Measurements from ENCODE around the gene CGB3. TPM values are rescaled to one million over a fixed set of nuclear protein-coding genes. Genes with fewer than 3 reads are reported as not detected.
A peak's percentile ranks its signal among the peaks of the same experiment; 100 is the strongest.
"Not testable (repeated sequence)": the region's sequence is repeated elsewhere in the genome, so short reads cannot be mapped to it uniquely, and the experiment has no call there.

CGB3 gene
- not detected in 2 replicates for total RNA-seq (2014; rRNA removed; shearing (Covaris generic); ENCODE audit: low replicate concordance)

DNA sequence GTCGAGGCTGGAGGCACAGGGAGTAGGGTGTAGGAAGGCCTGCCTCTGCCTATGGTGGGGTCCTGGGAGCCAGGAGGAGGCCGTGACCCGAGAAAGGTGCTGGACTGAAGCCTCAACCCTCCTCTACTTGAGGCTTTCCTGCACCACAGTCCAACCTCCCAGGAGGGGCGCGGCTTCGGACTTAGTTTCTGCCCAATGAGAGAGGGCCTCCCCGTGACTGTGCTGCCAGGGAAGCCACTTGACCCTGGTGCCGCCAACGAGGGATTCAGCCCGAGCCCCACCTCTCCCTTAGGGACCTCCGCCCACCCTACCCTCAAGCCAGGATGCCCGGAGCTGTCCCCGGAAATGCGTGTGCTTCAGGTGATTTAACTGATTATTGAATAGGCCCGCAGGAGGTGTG is at the start of gene CGB3:
CGB3 (minus strand) TSS at position 101 of the 400 bp plus-strand sequence. CDS start 362 bp downstream, outside the sequence.
- DNase-seq (ENCODE audit: low read depth); in situ Hi-C loops (cut with HindIII; ENCODE audit: low pct_unique_long_range_greater_than_20kb, low sequenced_read_pairs): not testable (repeated sequence)

DNA sequence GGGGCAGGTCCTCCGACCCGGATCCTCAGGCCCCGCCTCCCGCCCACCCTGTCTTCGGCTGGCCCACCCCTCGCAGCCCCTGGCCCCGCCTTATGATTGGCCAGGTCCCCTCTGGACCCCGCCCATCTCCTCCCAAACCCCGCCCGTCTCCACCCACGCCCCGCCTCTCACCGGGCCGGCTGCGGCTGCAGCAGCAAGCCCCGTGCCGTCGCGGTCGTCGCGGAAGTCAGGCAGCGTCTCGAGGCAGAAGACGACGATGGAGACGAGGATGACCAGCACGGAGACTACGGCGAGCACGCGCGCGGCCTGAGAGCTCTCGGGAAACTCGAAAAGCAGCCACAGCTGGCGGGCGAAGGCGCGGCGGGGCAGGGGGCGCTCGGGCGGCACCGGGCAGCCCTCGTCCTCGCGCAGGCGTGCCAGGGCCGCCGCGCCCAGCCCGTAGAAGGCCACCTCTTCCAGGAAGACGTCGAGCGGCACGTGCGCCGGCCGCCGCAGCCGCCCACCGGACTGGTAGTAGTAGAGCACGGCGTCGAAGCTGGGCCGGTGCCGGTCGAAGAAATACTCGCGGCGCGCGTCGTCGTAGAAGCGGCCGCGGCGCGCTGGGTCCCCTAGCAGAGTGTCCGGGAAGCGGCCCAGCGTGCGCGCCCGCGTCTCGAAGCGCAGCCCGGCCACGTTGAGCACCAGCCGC is 47.9 kb upstream of the CGB3 start:
- DNase-seq (ENCODE audit: low read depth), result no peak
- in situ Hi-C loops (cut with HindIII; ENCODE audit: low pct_unique_long_range_greater_than_20kb, low sequenced_read_pairs), result no loop called here

DNA sequence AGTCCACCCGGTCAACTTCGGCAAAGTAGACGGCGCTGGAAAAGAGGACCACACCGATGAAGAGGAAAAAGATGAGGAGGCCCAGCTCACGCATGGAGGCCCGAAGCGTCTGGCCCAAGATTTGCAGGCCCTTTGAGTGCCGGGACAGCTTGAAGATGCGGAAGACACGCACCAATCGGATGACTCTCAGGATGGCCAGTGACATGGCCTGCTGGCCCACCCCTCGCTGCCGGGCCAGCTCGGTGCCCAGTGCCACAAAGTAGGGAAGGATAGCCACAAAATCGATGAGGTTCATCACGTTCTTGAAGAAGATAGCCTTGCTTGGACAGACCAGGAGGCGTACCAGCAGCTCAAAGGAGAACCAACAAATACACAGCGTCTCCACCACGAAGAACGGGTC is 46.3 kb upstream of the CGB3 start:
- in situ Hi-C loops (cut with HindIII; ENCODE audit: low pct_unique_long_range_greater_than_20kb, low sequenced_read_pairs), result no loop called here
- no peak for DNase-seq (ENCODE audit: low read depth)

DNA sequence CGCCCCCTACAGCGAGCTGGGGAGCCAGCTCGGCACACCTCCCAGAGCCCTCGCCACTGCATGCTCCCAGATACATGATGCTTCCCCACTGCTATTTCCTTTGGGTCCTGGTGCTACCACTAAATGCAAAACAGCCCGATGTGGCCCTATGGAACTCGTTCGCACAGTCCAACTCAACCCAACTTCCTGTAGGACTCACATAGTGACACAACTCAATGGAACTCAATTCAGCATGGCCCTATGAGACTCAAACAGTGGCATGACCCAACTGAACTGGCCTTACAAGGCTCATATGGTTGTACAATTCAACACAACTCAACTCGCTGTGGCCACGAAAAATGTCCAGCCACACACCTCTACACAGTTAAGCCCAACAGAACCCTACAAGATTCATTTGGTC is 44.9 kb upstream of the CGB3 start:
- in situ Hi-C loops (cut with HindIII; ENCODE audit: low pct_unique_long_range_greater_than_20kb, low sequenced_read_pairs), result no loop called here
- DNase-seq (ENCODE audit: low read depth), result no peak

DNA sequence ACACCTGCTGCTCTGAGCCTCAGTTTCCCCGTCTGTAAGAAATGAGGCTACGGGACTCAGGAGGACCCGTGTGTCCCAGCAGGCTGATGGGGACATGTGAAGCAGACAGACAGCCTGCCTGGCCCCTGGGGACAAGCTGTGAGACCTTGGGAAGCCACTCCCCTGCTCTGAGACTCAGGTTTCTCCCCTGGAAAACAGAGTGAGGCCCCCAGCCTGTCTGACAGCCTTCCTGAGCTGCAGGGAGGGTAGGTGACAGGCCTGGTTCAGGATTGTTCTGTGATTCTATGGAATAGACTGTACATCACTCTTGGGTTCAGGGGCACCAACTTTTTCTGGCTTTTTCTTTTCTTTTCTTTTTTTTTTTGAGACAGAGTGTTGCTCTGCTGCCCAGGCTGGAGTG is 43.4 kb upstream of the CGB3 start:
- in situ Hi-C loops (cut with HindIII; ENCODE audit: low pct_unique_long_range_greater_than_20kb, low sequenced_read_pairs), result no loop called here
- DNase-seq (ENCODE audit: low read depth), result no peak

DNA sequence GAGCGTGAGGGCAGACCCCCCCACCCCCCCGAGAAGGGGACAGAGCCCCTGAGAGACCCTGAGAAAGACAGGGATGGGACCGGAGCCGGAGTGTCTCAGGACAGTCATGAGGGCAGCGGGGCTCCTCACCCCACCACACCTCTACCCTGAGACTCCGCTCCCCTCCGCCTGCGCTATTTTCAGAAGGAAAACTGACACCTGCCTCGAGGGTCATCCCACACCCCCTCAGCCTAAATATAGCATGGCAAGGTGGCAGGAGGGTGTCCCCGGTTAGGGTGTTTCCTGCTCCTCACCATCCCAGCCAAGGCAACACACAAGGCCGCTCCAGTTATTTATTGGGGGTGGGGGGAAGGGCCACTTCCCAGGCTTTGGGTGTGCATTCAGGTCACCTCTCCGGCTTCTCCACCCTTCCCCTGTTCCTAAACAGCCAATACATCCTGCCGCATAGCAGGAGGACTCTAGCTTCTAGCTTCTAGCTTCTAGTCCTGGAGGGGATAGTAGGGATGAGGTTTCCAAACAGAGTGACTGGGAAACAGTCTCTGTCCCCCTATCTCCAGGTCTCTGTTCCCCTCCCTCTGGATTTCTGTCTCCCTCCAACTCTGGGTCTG is 41.9 kb upstream of the CGB3 start:
- in situ Hi-C loops (cut with HindIII; ENCODE audit: low pct_unique_long_range_greater_than_20kb, low sequenced_read_pairs), result no loop called here
- no peak for DNase-seq (ENCODE audit: low read depth)

DNA sequence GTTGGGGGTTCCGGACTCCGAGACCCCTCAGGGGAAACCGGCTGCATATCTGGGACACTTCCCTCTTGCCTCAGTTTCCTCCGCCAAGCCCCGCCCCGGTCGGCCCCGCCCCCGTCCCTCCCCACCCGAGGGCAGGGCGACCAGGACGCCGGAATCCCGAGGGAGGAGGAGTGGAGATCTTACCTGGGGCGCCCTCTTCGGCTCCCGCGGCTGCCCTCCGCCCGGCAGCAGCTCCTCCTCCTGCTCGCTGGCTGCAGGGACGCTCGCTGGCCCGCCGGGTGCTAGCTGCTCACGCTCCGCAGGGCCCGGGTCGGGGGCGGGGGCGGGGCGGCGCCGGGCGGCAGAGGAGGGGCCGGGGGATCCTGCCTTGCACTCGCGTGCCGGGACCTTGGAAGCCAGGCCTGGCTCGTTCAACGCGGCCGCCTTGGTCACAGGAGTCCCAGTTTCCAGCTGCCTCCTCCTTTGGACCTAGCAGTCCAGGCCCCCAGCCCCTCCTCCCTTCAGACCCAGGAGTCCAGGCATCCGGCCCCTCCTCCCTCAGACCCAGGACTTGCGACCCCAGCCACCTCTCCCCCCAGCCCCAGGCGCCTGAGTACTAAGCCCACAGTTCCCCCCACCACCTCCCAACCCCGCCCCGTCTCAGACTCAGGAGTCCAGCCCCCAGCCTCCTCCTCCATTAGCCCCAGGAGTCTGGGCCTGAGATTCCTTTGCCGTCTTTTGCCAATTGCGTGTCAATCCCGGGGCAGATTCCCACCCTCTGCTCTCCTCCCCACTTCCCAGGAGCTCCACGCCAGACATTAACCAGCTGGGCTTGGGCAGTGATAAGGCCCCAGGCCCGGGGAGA is 40.9 kb upstream of the CGB3 start, which contains the start of gene NTF4:
NTF4 (minus strand) TSS at position 51 of the 844 bp plus-strand sequence. CDS start 2,821 bp downstream, outside the sequence.
- in situ Hi-C loops (cut with HindIII; ENCODE audit: low pct_unique_long_range_greater_than_20kb, low sequenced_read_pairs), result no loop called here
- DNase-seq (ENCODE audit: low read depth), result peak; percentile 44

DNA sequence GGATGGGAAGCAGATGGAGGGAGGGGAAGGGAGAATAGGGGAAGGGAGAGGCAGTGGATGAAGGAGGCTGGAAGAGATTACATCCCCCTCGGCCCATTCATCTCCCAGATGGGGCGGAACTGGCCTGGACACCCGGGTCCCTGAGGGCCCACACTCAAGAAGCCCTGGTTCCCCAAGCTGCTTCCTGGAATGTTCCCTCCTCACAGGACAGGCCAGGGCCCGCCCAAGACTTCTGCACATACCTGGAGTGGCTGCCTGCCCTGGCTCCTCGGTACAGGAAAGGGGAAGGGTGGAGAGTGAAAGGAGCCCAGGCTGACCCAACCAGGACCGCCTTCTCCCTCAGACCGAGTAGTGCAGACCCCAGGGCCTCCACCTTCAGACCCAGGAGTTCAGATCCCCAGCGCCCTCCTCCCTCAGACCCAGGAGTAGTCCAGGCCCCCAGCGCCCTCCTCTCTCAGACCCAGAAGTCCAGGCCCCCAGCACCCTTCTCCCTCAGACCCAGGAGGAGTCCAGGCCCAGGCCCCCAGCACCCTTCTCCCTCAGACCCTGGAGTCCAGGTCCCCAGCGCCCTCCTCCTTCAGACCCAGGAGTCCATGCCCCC is 40.0 kb upstream of the CGB3 start:
- in situ Hi-C loops (cut with HindIII; ENCODE audit: low pct_unique_long_range_greater_than_20kb, low sequenced_read_pairs), result no loop called here
- no peak for DNase-seq (ENCODE audit: low read depth)

DNA sequence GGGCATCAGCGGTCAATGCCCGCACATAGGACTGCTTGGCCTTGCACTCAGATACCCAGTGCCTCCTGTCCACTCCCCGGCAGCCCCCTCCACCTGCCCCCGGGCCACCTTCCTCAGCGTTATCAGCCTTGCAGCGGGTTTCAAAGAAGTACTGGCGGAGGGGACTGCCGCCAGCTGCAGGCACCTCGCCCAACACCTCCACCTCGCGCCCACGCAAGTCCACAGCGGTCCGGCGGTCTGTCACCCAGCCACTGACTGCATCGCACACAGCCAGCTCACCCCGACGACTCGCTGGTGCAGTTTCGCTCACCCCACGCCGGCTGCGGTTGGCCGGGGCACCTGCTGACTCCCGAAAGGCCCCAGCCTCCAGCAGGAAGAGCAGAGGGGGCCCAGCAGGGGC is 37.3 kb upstream of the CGB3 start:
- in situ Hi-C loops (cut with HindIII; ENCODE audit: low pct_unique_long_range_greater_than_20kb, low sequenced_read_pairs), result no loop called here
- DNase-seq (ENCODE audit: low read depth), result no peak

DNA sequence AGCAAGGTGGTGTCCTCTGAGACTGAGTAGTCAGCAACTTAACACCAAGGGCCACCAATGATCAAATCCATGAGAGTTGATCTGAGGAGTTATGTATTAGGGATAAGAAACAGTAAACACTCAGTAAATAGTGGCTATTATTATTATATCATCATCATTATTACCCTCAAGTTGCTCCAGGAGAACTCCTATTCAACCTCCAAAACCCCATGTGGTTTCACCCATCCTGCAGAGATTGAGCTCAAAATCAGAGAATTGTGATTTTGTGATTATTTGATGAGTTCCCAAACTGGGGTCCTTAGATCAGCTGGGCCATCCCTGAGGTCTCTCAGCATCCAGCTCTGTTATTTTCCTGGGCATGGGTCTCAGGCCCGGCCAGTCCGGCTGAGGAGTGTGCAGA is 36.9 kb upstream of the CGB3 start:
- no peak for DNase-seq (ENCODE audit: low read depth)
- in situ Hi-C loops (cut with HindIII; ENCODE audit: low pct_unique_long_range_greater_than_20kb, low sequenced_read_pairs), result no loop called here

DNA sequence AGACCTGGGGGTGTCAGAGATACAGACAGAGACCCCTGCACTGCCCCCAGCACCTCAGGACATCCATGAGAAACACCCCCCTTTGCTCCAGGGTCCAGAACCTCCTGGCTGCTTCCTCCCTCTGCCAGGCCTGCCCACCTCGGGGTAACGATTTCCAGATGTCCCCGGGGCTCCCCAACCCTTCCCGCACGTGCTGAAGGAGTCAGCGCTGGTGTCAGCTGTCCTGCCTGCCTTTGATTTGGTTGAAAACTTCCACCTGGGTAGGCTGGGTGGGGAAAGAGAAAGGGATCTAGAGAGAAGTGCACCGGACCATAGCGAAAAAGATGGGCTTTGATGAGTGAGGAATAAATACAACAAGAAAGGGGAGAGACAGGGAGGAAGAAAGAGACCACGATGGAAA is 34.9 kb upstream of the CGB3 start:
- in situ Hi-C loops (cut with HindIII; ENCODE audit: low pct_unique_long_range_greater_than_20kb, low sequenced_read_pairs), result no loop called here
- DNase-seq (ENCODE audit: low read depth), result no peak

DNA sequence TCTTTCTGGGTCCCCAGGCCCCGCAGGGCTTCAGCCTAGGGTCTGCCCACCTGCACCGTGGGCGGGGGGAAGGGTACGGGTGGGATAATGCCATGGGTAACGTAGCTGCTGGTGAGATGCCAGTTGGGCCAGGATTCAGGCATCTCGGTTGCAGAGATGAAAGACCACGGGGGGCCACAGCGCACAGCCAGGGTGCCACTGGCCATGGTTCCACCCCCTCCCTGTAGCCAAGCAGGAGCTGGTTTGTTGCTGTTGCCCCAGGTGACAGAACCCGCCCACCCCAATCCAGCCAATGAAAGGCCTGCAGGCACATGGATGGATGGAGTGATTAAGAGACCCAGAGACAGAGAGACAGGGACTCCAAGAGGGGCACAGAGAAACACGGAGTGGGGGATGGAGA is 34.4 kb upstream of the CGB3 start:
- no peak for DNase-seq (ENCODE audit: low read depth)

DNA sequence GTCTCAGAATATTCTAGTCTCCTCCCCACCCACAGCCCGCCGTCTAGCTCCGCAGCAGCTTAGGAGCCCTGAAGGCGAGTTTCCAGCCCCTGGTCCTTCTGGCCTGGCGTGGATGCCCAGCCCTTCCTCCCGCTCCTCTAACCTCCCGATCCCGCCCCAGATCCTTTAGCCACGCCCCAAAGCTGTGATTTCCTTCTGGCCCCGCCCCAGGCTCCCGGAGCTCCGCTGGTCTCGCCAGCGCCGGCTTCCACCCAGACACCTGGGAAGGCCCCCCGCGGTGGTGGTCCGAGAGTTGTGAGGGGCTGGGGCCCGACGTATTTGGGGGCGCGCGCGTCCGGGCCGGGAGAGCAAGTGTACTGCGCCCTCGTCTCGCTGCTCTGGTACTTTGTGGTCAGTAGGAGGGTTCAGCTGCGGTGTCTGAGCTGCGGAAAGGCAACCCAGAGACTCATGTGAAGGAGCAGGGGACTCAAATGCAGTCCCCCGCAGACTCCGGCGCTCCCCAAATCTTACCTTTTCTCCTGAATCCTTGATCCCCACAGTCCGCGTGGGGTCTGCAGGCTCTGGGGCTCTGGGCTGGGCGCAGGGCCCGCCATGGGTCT is 33.6 kb upstream of the CGB3 start, which contains the start of gene CGB7:
CGB7 (minus strand) TSS at position 114 of the 599 bp plus-strand sequence. CDS start 2,374 bp downstream, outside the sequence.
- in situ Hi-C loops (cut with HindIII; ENCODE audit: low pct_unique_long_range_greater_than_20kb, low sequenced_read_pairs), result no loop called here
- DNase-seq (ENCODE audit: low read depth), result peak; percentile 70

More for the DNA sequence above, 34.4 kb upstream of the CGB3 start:
- in situ Hi-C loops (cut with HindIII; ENCODE audit: low pct_unique_long_range_greater_than_20kb, low sequenced_read_pairs), result no loop called here

DNA sequence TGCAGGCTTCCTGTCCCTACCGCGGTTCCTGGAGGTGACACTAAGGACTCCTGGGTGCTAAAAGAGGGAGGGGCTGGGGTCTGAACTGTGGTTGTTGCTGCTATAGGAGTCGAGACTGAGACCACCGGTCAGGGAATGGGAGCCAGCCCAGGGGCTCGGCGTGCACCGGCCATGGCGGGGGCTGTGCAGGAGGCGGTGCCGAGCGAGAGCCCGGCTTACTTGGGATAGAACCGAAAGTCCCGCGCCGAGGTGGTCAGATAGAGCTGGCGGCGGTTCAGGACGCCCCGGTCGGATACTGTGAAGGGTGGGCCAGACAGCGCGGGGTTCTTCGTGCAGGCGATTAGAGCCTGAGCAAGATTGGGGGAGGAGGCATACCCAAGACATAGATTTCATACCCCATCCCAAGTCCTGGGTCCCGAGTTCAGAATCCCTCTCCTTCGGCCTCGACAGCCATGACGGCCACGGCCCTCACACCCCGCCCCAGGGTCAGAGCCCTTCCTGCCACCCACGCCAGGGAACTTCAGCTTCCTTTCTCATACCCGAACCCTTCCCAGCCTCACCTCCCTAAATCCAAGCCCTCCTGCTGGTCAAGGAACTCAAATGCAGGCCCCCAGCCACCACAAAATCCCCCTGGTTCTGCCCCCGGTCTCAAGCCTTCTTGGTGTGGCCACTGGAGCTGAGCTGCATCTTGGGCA is 32.9 kb upstream of the CGB3 start:
- in situ Hi-C loops (cut with HindIII; ENCODE audit: low pct_unique_long_range_greater_than_20kb, low sequenced_read_pairs); DNase-seq (ENCODE audit: low read depth): not testable (repeated sequence)

DNA sequence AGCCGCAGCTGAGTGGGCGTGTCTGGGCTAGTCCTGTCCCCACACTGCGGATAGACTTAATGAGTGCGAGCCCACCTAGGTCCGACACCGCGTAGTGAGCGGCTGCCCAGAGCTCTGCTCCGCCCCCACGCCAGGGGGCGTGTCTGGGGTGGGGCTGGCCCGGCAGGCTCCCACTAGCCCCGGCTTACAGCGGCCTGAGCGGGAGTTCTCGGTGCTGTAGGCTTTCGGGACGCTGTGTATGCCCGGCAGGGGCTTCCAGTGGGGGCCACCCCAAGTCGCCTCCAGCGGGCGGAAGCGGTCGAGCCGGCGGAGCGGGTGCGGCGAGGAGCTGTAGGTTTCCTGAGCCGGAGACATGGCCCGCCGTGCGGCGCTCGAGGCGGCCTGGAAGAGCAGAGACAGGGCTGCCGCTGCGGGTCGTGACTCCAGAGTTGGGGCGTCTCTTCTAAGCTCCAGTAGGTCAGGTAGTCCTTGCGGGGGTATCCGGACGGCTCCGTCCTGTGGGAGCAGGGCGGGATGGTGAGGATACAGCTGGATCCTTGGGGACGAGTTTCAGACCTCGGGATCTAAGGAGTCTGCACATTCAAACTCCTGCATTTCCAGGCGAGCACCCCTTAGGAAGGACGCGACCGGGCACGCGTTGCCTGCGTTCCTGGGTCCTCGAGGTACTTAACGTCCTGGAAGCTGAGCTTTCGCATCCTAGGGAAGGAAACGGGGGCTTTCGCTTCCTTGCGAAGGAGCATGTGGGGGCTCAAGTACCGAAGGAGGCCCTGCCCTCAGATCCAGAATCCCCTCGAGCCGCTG is 32.2 kb upstream of the CGB3 start:
- in situ Hi-C loops (cut with HindIII; ENCODE audit: low pct_unique_long_range_greater_than_20kb, low sequenced_read_pairs), result no loop called here
- DNase-seq (ENCODE audit: low read depth), result peak; percentile 75

DNA sequence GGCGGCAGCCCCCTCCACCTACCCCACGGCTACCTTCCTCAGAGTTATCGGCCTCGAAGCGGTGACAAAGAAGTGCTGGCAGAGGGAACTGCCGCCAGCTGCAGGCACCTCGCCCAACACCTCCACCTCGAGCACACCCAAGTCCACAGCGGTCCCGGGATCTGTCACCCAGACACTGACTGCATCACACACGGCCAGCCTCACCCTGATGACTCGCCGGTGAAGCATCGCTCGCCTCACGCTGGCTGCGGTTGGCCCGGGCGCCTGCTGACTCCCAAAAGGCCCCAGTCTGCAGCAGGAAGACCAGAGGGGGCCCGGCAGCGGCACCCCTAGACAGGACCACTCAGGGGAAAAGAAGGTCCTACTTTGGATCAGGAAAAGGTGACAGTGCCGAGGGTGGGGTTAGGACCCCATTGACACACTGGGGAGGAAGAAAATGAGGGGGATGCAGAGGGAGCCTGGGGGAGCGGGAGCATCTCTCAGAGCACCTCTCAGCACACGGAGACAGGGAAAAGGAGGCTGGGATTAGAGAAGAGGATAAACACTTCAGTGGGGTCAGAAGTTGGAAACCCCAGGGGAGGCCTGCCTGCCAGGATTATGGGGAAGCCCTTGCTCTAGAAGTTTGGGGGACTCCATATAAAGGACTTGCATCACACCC is 26.4 kb upstream of the CGB3 start:
- in situ Hi-C loops (cut with HindIII; ENCODE audit: low pct_unique_long_range_greater_than_20kb, low sequenced_read_pairs), result not testable (repeated sequence)
- peak; percentile 64 for DNase-seq (ENCODE audit: low read depth)
